Thoracic aorta (tissue), 2 donors: ENCODE data around the gene TTC23. TPM values are rescaled to one million over a fixed set of nuclear protein-coding genes. Genes with fewer than 3 reads are reported as not detected.

Source experiments
- ATAC-seq: fragments of 150-250 bp; one replicate; pipeline ENCODE4 v1.8.0; 2017; ENCODE audit warnings: low read depth; ENCODE audit not compliant: insufficient number of reproducible peaks, low FRiP score
- DNase-seq: peaks from one replicate; pipeline ENCODE4 v3.0.0-alpha.2; 2020; ENCODE audit warnings: low spot score
- H3K27ac ChIP-seq, 2 donors: fragments of 200-600 bp; sonication (generic); 1 replicate in 1 of 2; 2 replicates in 1 of 2; pipeline ENCODE4 v1.5.1; 2016; ENCODE audit warnings: mild to moderate bottlenecking in 2 of 2, moderate library complexity in 2 of 2
- H3K27me3 ChIP-seq: fragments of 200-600 bp; sonication (generic); replicated peaks from 2 replicates; pipeline ENCODE4 v1.6.0; 2016; ENCODE audit warnings: mild to moderate bottlenecking; ENCODE audit not compliant: insufficient read depth
- H3K36me3 ChIP-seq: fragments of 200-600 bp; sonication (generic); one replicate; pipeline ENCODE4 v1.5.1; 2016
- H3K4me1 ChIP-seq, 2 donors: fragments of 200-600 bp; sonication (generic); 1 replicate in 1 of 2; 2 replicates in 1 of 2; pipeline versions ENCODE4 v1.5.1 to v1.6.0; 2016; ENCODE audit warnings: low read depth in 2 of 2, mild to moderate bottlenecking in 1 of 2; ENCODE audit not compliant: control insufficient read depth in 1 of 2
- H3K4me3 ChIP-seq: fragments of 200-600 bp; sonication (generic); 2 replicates; pipeline ENCODE4 v1.5.1; 2016; ENCODE audit warnings: mild to moderate bottlenecking
- H3K9me3 ChIP-seq: fragments of 200-600 bp; sonication (generic); 2 replicates; pipeline ENCODE4 v1.5.1; 2016
- total RNA-seq, 2 donors: library from RNA; depleted of rRNA; stranded (reverse); fragments of >200 nt; gene quantifications; one replicate each; pipeline versions ENCODE4 v1.1.0 to v1.2.3, GENCODE V29; 2016
- TF ChIP-seq, protein P1 (sequence below): fragments of 200-600 bp; sonication (generic); IDR thresholded peaks from one replicate; pipeline ENCODE4 v1.5.1; 2019; ENCODE audit warnings: antibody characterized with exemption

The TTC23 gene
- total RNA-seq, 2 donors from 2014 or later = 14.2 to 32.8 TPM

DNA sequence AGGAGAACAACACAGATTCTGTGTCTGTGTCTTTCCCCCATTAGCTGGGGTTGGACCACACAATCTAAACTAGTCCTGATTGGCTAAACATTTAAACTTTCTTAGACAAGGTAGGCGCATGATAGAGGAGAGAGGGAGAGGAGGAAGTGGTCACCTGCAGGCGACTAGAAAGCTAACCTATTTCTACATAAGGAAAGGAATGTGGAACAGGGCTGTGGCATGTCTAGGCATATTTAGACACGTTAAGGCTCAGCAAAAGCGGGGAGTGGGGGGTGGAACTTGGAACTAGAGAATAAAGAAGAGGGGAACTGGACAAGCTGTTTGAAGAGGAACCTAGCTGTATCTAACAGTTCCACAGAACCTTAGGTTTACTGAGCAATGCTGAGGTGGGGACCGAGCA is 14.7 kb upstream of the TTC23 start:
- no peak for ATAC-seq

DNA sequence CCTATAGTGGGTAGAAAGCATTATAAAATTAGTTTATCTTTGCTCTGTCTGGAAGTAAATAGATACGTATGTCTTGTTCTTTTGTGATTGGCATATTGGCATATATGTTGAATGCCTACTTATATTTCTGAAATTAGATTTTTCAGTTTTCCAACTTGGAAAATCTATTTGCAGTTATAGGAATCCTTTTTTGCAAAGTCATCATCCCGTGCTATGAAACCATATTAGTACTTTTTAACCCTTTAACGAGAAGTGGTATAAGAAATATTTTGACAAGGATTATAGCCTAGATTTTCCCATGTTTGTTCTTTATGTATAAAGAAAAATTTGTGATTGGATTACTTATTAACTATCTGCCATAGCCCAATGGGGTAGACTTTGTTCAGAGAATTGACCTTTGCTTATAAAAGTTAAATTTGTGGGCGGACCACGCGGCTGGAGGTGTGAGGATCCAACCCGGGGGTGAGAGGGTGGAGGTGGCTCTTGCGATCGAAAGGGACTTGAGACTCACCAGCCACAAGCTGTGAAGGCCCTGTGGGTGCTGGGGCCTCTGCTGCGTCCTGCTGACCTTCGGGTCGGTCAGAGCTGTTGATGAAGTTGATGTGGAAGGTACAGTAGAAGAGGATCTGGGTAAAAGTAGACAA is 7.8 kb upstream of the TTC23 start:
- no peaks in the 10 kb centered on the region for H3K36me3 ChIP-seq
- H3K27me3 ChIP-seq = no peaks in the 10 kb centered on the region
- TF ChIP-seq, protein P1, sequence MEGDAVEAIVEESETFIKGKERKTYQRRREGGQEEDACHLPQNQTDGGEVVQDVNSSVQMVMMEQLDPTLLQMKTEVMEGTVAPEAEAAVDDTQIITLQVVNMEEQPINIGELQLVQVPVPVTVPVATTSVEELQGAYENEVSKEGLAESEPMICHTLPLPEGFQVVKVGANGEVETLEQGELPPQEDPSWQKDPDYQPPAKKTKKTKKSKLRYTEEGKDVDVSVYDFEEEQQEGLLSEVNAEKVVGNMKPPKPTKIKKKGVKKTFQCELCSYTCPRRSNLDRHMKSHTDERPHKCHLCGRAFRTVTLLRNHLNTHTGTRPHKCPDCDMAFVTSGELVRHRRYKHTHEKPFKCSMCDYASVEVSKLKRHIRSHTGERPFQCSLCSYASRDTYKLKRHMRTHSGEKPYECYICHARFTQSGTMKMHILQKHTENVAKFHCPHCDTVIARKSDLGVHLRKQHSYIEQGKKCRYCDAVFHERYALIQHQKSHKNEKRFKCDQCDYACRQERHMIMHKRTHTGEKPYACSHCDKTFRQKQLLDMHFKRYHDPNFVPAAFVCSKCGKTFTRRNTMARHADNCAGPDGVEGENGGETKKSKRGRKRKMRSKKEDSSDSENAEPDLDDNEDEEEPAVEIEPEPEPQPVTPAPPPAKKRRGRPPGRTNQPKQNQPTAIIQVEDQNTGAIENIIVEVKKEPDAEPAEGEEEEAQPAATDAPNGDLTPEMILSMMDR = no peak
- no peak overlapping the region for H3K27ac ChIP-seq
- ATAC-seq = no peak
- H3K4me1 ChIP-seq = peaks cover 3 to 6% of the 10 kb centered on the region in 2 donors
- DNase-seq = no peak
- H3K9me3 ChIP-seq = no peaks in the 10 kb centered on the region
- no peak overlapping the region for H3K4me3 ChIP-seq

More for the DNA sequence above, 14.7 kb upstream of the TTC23 start:
- DNase-seq = no peak
- Histone ChIP-seq H3K4me3 (no peak overlapping the region), H3K36me3 (no peaks in the 10 kb centered on the region), H3K27me3 (no peaks in the 10 kb centered on the region), H3K4me1 (no peaks in the 10 kb centered on the region), H3K27ac (no peak overlapping the region), H3K9me3 (no peaks in the 10 kb centered on the region)
- TF ChIP-seq, protein P1 = no peak

DNA sequence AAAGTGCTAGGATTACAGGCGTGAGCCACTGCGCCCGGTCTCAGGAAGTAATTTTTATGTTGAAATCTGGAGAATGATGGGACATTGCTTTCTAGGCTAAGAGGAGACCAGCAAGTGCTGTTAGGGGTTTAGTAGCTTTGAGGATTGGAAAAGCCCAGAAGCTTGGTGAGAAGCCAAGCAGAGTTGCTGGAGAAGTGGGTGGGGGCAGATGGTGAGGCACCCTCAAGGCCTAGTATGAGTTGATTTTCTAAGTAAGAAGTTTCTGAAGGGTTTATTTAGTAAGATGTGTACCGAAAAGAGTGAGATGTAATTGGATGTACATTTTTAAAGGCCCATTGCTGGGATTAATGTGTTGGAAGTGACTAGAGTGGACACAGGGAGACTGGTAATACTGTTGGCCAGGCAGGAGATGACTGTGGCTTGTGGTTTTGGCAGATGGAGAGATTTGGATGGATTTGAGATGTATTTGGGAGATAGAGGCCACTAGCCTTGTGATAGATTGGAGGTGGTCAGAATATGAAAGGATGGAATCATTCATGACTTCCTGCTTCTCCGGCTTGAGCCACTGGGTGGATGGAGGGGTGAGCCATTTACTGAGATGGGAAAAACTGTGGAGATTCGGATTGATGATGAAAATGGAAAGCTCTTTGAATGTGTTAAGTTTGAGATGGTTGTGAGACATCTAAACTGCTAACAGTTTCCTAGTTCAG is 4.2 kb upstream of the TTC23 start:
- ATAC-seq (no peak), DNase-seq (no peak)
- Histone ChIP-seq H3K4me1 (peaks cover 8 to 22% of the 10 kb centered on the region in 2 donors), H3K36me3 (no peaks in the 10 kb centered on the region), H3K4me3 (no peak overlapping the region), H3K27ac (no peak overlapping the region), H3K9me3 (no peaks in the 10 kb centered on the region), H3K27me3 (no peaks in the 10 kb centered on the region)
- TF ChIP-seq, protein P1 = no peak

DNA sequence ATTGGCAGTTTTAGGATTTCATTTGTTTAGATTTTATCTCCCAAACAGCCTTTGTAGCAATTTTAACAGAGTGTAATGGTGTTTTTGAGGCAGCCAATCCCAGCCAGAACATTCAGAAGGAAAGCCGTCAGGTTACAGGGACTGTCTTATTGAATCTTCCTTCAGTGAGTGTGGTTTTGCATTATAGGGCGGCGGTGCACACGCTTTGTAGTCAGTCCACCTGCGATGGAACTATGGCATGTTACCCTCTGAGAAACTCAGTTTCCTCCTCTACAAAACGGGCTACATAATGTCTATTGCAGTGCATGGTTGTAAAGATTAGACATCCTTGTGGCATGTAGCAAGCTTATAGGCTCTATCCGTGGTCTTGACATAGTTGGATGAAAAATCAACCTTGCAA is 2.9 kb upstream of the TTC23 start:
- Histone ChIP-seq H3K36me3 (no peaks in the 10 kb centered on the region), H3K9me3 (no peaks in the 10 kb centered on the region), H3K27ac (no peak overlapping the region), H3K4me1 (peaks cover 18 to 33% of the 10 kb centered on the region in 2 donors), H3K27me3 (no peaks in the 10 kb centered on the region), H3K4me3 (peak overlapping the region; percentile 75)
- ATAC-seq (no peak), DNase-seq (no peak)
- TF ChIP-seq, protein P1 = no peak
